Activated CD4-positive, alpha-beta memory T cell treated with anti-CD3 and anti-CD28 coated beads for 36 hours (primary cell): ENCODE measurements around the gene PRPF8. TPM values are rescaled to one million over a fixed set of nuclear protein-coding genes. Genes with fewer than 3 reads are reported as not detected.
A peak's percentile ranks its signal among the peaks of the same experiment; 100 is the strongest.
"Not testable (repeated sequence)": the region's sequence is repeated elsewhere in the genome, so short reads cannot be mapped to it uniquely, and the experiment has no call there.

ENCODE experiments used
- CTCF ChIA-PET: fragments of 350-600 bp; sonication (Branson Sonifier 250); formaldehyde crosslinking; loops from one replicate; lab custom pipeline; 2021; ENCODE audit warnings: antibody characterized with exemption, inconsistent platforms; lab: Charles Lee
- POLR2A ChIA-PET: fragments of 350-600 bp; sonication (Branson Sonifier 250); formaldehyde crosslinking; loops from one replicate; lab custom pipeline; 2021; ENCODE audit warnings: antibody characterized with exemption; lab: Charles Lee
- DNase-seq: peaks from one replicate; pipeline ENCODE4 v3.0.0-alpha.2; 2020
- H3K27ac Mint-ChIP-seq: one replicate; pipeline ENCODE4 v1.8.0; 2021; ENCODE audit warnings: mixed read lengths
- H3K27me3 Mint-ChIP-seq: one replicate; pipeline ENCODE4 v1.8.0; 2021; ENCODE audit warnings: mixed read lengths
- H3K36me3 Mint-ChIP-seq: one replicate; pipeline ENCODE4 v1.8.0; 2021; ENCODE audit warnings: mixed read lengths
- H3K4me1 Mint-ChIP-seq: one replicate; pipeline ENCODE4 v1.8.0; 2021; ENCODE audit warnings: low read depth, mixed read lengths
- H3K4me3 Mint-ChIP-seq: one replicate; pipeline ENCODE4 v1.8.0; 2021; ENCODE audit warnings: mild to moderate bottlenecking, mixed read lengths
- H3K9me3 Mint-ChIP-seq: one replicate; pipeline ENCODE4 v1.8.0; 2021; ENCODE audit warnings: mixed read lengths
- intact Hi-C: fragments of 100-400 bp; cut with micrococcal nuclease; formaldehyde crosslinking; loops from one replicate; pipeline ENCODE4 v1.15.1; 2023
- total RNA-seq, 2 experiments: library from RNA; stranded (reverse); gene quantifications; one replicate each; pipeline ENCODE4 v1.2.3, GENCODE V29; 2021

PRPF8 gene
- total RNA-seq, 2 experiments from 2014 or later, result 370 to 378 TPM

- ChIA-PET CTCF (interaction anchor here (1.5 kb wide), 1 partner anchor 9 kb away, joined by 4 read pairs; no protein-coding TSS in a partner anchor), POLR2A (no interaction called here)
- intact Hi-C loops, result no loop called here
- Mint-ChIP-seq H3K4me3 (no peak overlapping the region), H3K9me3 (no peaks in the 10 kb centered on the region), H3K27me3 (no peaks in the 10 kb centered on the region), H3K4me1 (peaks cover 12% of the 10 kb centered on the region), H3K36me3 (peaks cover 82% of the 10 kb centered on the region), H3K27ac (no peak overlapping the region)
- DNase-seq, result no peak
Observed at GRCh38 chr17:1676401-1676800, 8.3 kb downstream of the PRPF8 start.

DNA sequence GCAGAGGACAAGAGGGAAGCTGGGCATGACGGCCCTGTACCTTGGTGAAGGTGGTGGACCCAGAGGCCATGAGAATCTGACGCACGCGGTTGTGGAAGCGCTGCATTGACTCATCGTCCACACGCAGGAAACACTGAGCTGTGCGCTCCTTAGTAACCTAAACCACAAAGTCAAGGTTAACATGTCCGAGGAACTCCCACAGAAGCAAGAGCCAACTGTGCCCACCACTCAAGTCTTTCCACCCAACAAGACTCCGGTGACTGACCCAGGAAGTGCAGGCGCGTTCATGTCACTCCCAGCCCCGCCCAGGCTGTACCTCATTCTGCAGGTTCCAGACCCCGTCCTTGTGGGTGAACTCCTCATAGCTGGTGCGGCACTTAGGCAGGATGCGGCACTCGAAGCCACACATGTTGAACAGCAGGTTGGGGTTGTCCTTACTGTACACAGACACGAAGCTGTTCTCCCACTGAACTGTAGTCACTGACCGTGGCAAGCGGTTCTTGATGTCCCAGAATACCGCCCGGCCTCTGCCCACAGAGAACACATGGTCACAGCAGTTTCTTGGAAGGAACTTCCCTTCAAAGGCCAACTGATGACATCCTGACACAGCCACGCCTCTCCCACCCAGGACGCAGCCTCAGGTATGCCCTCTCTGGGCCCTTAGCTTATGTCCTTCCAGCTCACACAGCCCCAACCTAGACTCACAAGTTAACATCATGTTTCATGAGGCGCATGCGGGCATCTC lies 11.5 kb downstream of the PRPF8 start:
- peak; percentile 43 for DNase-seq
- Mint-ChIP-seq H3K36me3 (peaks cover 76% of the 10 kb centered on the region), H3K9me3 (no peaks in the 10 kb centered on the region), H3K27me3 (no peaks in the 10 kb centered on the region), H3K4me3 (no peak overlapping the region), H3K4me1 (peaks cover 19% of the 10 kb centered on the region), H3K27ac (peak overlapping the region; percentile 29)
- intact Hi-C loops, result no loop called here
- CTCF ChIA-PET, result interaction anchor here (0.8 kb wide), 1 partner anchor 11 kb away, joined by 3 read pairs; no protein-coding TSS in a partner anchor
- POLR2A ChIA-PET, result no interaction called here

DNA sequence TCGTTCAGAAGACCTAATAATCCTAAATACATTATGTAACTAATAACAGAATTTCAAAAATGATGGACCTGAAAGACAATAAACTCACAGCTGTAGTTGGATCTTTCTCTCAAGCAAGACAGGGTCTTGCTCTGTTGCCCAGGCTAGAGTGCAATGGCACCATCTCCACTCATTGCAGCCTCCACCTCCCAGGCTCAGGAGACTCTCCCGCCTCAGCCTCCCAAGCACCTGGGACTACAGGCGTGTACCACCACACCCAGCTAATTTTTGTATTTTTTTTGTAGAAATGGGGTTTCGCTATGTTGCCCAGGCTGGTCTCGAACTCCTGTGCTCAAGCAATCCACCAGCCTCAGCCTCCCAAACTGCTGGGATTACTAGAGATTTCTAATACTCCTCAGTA lies 20.7 kb downstream of the PRPF8 start:
- H3K9me3 Mint-ChIP-seq, H3K4me1 Mint-ChIP-seq, H3K27me3 Mint-ChIP-seq, H3K4me3 Mint-ChIP-seq, intact Hi-C loops, H3K27ac Mint-ChIP-seq, DNase-seq: not testable (repeated sequence)
- ChIA-PET CTCF (interaction anchor here (1.8 kb wide), 1 partner anchor 14 kb away, joined by 11 read pairs; the partner anchor contains the start of gene RILP), POLR2A (interaction anchor here (0.6 kb wide), 1 partner anchor 86 kb away, joined by 3 read pairs; no protein-coding TSS in a partner anchor)
- peaks cover 52% of the 10 kb centered on the region for H3K36me3 Mint-ChIP-seq

DNA sequence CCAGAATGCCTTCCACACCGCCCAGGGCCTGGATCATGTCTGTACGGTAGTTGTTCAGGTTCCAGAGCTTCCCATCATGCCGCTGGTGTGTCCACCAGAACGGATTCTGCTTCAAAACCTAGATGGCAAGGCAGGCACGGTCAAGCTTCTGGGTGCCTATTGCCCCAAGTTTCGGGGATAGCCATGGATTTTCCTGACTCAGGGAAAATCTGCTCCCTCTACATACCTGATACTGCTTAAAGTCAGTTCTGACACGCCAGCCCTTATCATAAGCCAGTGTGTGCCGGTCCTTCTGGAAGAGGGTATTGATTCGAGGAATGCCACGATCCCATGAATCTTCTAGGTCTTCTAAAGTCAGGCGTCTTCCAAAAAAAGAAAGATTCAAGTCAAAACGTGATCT lies 23.6 kb downstream of the PRPF8 start:
- no peak overlapping the region for H3K4me3 Mint-ChIP-seq
- no peaks in the 10 kb centered on the region for H3K27me3 Mint-ChIP-seq
- H3K4me1 Mint-ChIP-seq, result peaks cover 3% of the 10 kb centered on the region
- ChIA-PET CTCF (interaction anchor here (1.7 to 2.6 kb wide), 3 partner anchors 8 to 12 kb away, joined by 5 to 18 read pairs (median 11); partner anchors contain the start of gene RILP), POLR2A (interaction anchor here (1.2 to 1.8 kb wide), 2 partner anchors 9 to 17 kb away, joined by 4 to 9 read pairs; no protein-coding TSS in a partner anchor)
- no peak for DNase-seq
- H3K9me3 Mint-ChIP-seq, result no peaks in the 10 kb centered on the region
- no peak overlapping the region for H3K27ac Mint-ChIP-seq
- peaks cover 61% of the 10 kb centered on the region for H3K36me3 Mint-ChIP-seq
- intact Hi-C loops, result no loop called here

- CTCF ChIA-PET, result interaction anchor here (1.1 to 1.5 kb wide), 2 partner anchors 11 to 780 kb away, joined by 3 to 7 read pairs; no protein-coding TSS in a partner anchor
- intact Hi-C loops, result no loop called here
- no peak overlapping the region for H3K27ac Mint-ChIP-seq
Observed at GRCh38 chr17:1658100-1658499, 26.6 kb downstream of the PRPF8 start.

DNA sequence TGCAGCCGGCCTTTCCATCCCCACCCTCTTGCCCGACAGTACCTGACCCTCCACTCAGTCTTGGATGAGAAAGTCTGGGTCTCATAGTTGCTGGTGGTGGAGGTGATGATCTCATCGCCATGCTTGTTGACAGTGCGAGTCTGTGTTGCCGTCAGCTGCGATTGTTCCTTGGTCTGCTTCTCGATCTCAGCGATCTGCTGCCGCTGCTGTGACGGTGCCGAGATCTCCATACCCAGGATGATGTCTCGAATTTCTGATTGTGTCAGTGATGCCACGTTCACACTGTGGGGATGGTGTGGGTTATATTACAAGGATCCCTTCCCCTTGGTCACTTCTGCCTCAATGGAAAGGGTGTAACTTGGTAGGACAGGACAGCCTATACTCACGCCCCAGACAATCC lies 30.9 kb downstream of the PRPF8 start:
- Mint-ChIP-seq H3K27me3 (no peaks in the 10 kb centered on the region), H3K27ac (no peak overlapping the region), H3K36me3 (peaks cover 61% of the 10 kb centered on the region), H3K4me1 (peaks cover 6% of the 10 kb centered on the region), H3K9me3 (no peaks in the 10 kb centered on the region), H3K4me3 (no peak overlapping the region)
- CTCF ChIA-PET, result no interaction called here
- DNase-seq, result no peak
- intact Hi-C loops, result no loop called here
- POLR2A ChIA-PET, result no interaction called here

More at GRCh38 chr17:1658100-1658499, 26.6 kb downstream of the PRPF8 start:
- Mint-ChIP-seq H3K36me3 (peaks cover 76% of the 10 kb centered on the region), H3K4me3 (no peak overlapping the region), H3K9me3 (no peaks in the 10 kb centered on the region), H3K27me3 (no peaks in the 10 kb centered on the region), H3K4me1 (peaks cover 1% of the 10 kb centered on the region)
- DNase-seq, result no peak
- POLR2A ChIA-PET, result no interaction called here

GRCh38 chr17:1652794-1653193 lies 31.9 kb downstream of the PRPF8 start:
- ChIA-PET POLR2A (interaction anchor here (0.6 to 1.9 kb wide), 3 partner anchors 8 to 31 kb away, joined by 3 to 9 read pairs (median 8); partner anchors contain the start of gene PRPF8), CTCF (interaction anchor here (2.2 kb wide), 1 partner anchor 17 kb away, joined by 11 read pairs; no protein-coding TSS in a partner anchor)
- H3K27me3 Mint-ChIP-seq, intact Hi-C loops, H3K27ac Mint-ChIP-seq, H3K9me3 Mint-ChIP-seq, DNase-seq, H3K4me3 Mint-ChIP-seq, H3K4me1 Mint-ChIP-seq: not testable (repeated sequence)
- H3K36me3 Mint-ChIP-seq, result peaks cover 52% of the 10 kb centered on the region

DNA sequence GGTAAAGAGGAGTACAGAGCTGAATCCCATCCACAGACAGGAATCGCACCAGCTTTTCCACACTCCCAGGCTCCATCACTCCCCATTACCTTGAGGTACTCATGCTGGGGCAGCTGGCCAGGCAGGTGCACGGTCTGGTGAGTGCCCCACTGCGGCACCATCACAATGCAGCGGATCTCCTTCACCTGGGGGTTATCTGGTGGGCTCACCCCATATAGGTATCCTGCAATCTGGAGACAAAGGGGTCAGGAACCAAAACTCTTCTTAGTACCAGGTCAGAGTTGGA lies 33.2 kb downstream of the PRPF8 start:
- CTCF ChIA-PET, result interaction anchor here (1.0 to 2.2 kb wide), 2 partner anchors 19 to 77 kb away, joined by 3 to 11 read pairs; no protein-coding TSS in a partner anchor
- intact Hi-C loops, result no loop called here
- Mint-ChIP-seq H3K4me3 (no peak overlapping the region), H3K9me3 (no peaks in the 10 kb centered on the region), H3K4me1 (peaks cover 11% of the 10 kb centered on the region), H3K27me3 (no peaks in the 10 kb centered on the region), H3K27ac (no peak overlapping the region), H3K36me3 (peaks cover 42% of the 10 kb centered on the region)
- POLR2A ChIA-PET, result interaction anchor here (1.0 to 1.9 kb wide), 3 partner anchors 9 to 32 kb away, joined by 3 to 9 read pairs (median 8); partner anchors contain the start of gene PRPF8
- DNase-seq, result no peak

- intact Hi-C loops, result no loop called here
- ChIA-PET CTCF (interaction anchor here (0.9 to 2.9 kb wide), 4 partner anchors 18 to 77 kb away, joined by 3 to 31 read pairs (median 8); no protein-coding TSS in a partner anchor), POLR2A (interaction anchor here (1.0 to 1.9 kb wide), 3 partner anchors 10 to 33 kb away, joined by 3 to 9 read pairs (median 8); partner anchors contain the start of gene PRPF8)
- Mint-ChIP-seq H3K4me3 (no peak overlapping the region), H3K4me1 (peaks cover 11% of the 10 kb centered on the region), H3K27me3 (no peaks in the 10 kb centered on the region), H3K27ac (no peak overlapping the region), H3K9me3 (no peaks in the 10 kb centered on the region), H3K36me3 (peaks cover 37% of the 10 kb centered on the region)
- no peak for DNase-seq
Observed at GRCh38 chr17:1650731-1651558, 33.7 kb downstream of the PRPF8 start.

GRCh38 chr17:1649844-1650501 lies 34.7 kb downstream of the PRPF8 start, which contains the start of gene RILP:
RILP (minus strand) TSS chr17:1649866; CDS start chr17:1649804, 62 bp downstream.
- ChIA-PET CTCF (interaction anchor here (0.7 to 2.9 kb wide), 21 partner anchors 11 to 407 kb away, joined by 3 to 31 read pairs (median 5); partner anchors contain the start of genes INPP5K, PITPNA, RTN4RL1 and SLC43A2), POLR2A (interaction anchor here (0.5 to 2.1 kb wide), 8 partner anchors 16 to 300 kb away, joined by 3 to 9 read pairs (median 4); partner anchors contain the start of genes INPP5K and PRPF8)
- Mint-ChIP-seq H3K9me3 (no peaks in the 10 kb centered on the region), H3K27ac (peak within 1 kb of the TSS; percentile 42), H3K4me1 (peaks cover 18% of the 10 kb centered on the region), H3K36me3 (peaks cover 32% of the 10 kb centered on the region), H3K27me3 (no peaks in the 10 kb centered on the region), H3K4me3 (peak within 1 kb of the TSS; percentile 54)
- no peak for DNase-seq
- intact Hi-C loops, result loop anchor here (2.0 to 10.0 kb wide), 3 partner anchors 35 to 385 kb away; partner anchors contain the start of genes DPH1 and PRPF8
